IPS-NIHi7 (cell line): ENCODE data around the gene NPY5R.

Experiments used
- DNase-seq: peaks from one replicate; pipeline ENCODE4 v3.0.0; 2012; ENCODE audit warnings: mixed read lengths; ENCODE audit errors: extremely low spot score

NPY5R gene

DNA sequence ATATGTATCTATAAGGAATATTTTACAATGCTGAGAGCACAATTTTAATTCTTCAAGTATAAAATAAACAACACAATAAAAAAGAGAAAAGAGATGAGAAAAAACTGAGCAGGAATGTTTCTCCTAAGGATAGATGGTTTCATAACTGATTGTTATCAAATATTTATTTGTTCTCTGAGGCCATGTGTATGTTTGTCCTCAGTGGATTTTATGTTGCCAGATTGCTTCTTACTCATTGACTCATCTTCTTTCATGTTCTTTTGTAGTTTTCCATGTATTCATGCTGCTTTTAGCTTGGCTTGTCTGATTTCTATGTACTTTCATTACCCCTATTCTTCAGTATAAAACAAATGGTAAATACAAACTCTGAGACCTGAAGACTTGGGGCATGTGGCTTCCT is 41.2 kb downstream of the NPY5R start:
- no peak for DNase-seq

DNA sequence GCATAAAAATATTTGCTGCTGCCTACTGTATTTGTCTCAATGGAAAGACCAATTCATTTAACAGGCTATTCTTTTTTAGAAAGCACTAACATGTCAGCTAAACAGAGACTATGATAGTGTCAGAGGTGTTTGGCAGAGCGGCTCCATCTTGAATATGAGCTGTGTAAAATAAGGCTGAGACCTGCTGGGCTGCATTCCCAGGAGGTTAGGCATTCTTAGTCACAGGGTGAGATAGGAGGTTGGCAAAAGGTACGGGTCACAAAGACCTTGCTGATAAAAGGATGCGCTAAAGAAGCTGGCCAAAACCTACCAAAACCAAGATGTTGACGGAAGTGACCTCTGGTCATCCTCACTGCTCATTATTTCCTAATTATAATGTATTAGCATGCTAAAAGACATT is 41.8 kb downstream of the NPY5R start:
- DNase-seq = no peak

- DNase-seq = no peak
Observed at GRCh38 chr4:163391756-163392155, 48.1 kb downstream of the NPY5R start.

DNA sequence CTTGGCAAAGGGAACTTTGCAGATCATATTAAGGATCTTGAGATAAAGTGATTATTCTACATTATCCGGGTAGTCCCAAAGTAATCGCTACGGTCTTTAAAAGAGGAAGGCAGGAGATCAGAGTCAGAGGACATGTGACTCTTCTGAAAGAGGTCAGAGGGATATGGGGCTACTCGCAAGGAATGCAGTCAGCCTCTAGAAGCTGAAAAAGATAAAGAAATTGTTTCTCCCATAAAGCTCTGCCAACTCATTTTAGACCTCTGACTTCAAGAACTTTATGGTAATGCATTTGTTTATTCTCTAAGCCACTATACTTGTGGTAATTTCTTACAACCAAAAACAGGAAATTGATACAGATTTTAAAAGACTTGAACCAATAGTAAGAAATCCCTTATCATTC is 48.6 kb downstream of the NPY5R start:
- no peak for DNase-seq

GRCh38 chr4:163393471-163393870 is 49.8 kb downstream of the NPY5R start:
- no peak for DNase-seq

- DNase-seq = no peak
Observed at GRCh38 chr4:163395055-163395454, 51.4 kb downstream of the NPY5R start.

GRCh38 chr4:163395758-163396157 is 52.1 kb downstream of the NPY5R start:
- no peak for DNase-seq

DNA sequence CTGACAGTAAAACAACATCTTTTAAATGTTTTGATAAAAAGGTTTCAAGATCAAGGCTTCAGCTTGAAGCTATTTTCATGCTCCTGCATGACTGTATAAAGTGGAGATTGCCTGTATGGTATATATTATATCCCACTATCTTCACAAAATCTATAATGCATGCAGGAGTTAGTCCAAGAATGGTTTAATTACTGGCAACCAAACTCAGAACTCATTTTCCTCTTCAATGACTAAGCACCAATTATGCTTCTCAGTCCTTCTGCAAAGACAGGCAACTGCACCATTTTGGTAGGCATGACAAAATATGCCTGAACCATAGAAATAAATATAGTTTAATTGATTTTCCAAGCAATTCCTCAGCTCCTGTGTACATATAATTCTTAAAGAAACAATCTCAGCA is 54.5 kb downstream of the NPY5R start:
- no peak for DNase-seq

DNA sequence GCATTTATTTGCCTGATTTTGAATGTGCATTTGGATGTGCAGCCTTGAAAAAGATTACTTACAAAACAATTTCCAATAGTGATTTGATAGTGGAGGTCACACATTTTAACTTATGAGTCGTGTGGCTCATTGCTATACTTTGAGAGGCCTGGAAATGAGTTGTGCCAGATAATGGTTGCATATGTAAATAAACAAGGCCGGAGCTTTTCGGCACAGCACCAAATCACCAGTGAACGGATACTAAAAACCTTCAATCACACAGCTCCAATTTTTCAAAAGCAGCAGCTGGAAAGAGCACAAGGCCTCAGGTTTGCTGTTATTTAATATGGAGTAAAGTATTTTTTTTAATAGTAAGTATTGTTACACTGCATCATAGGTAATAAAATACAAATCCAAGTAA is 57.2 kb downstream of the NPY5R start:
- DNase-seq = no peak
